Neural progenitor cell (in vitro differentiated cells): ENCODE data around the gene GLRA1. TPM values are rescaled to one million over a fixed set of nuclear protein-coding genes. Genes with fewer than 3 reads are reported as not detected.

Experiments used
- DNase-seq: peaks from one replicate; pipeline ENCODE4 v3.0.0-alpha.2; 2016; ENCODE audit warnings: low spot score
- H2AFZ ChIP-seq: fragments of 200-600 bp; sonication (generic); replicated peaks from 2 replicates; pipeline ENCODE4 v1.6.1; 2016; ENCODE audit warnings: antibody characterized with exemption
- H3F3A ChIP-seq: fragments of 200-600 bp; sonication (generic); 2 replicates; pipeline ENCODE4 v1.6.1; 2016; ENCODE audit warnings: antibody characterized with exemption, low read depth
- H3K27ac ChIP-seq: fragments of 200-600 bp; sonication (generic); 2 replicates; pipeline ENCODE4 v1.5.1; 2016; ENCODE audit warnings: mild to moderate bottlenecking
- H3K27me3 ChIP-seq: fragments of 200-600 bp; sonication (generic); 2 replicates; pipeline ENCODE4 v1.6.1; 2016; ENCODE audit warnings: mild to moderate bottlenecking, moderate library complexity
- H3K36me3 ChIP-seq: fragments of 200-600 bp; sonication (generic); 2 replicates; pipeline ENCODE4 v1.5.1; 2016
- H3K4me1 ChIP-seq: fragments of 200-600 bp; sonication (generic); 2 replicates; pipeline ENCODE4 v1.6.1; 2016; ENCODE audit warnings: mixed run types
- H3K4me2 ChIP-seq: fragments of 200-600 bp; sonication (generic); 2 replicates; pipeline ENCODE4 v1.6.1; 2016
- H3K4me3 ChIP-seq: fragments of 200-600 bp; sonication (generic); 2 replicates; pipeline ENCODE4 v1.5.1; 2016
- H3K79me2 ChIP-seq: fragments of 200-600 bp; sonication (generic); 2 replicates; pipeline ENCODE4 v1.6.1; 2016; ENCODE audit warnings: low read depth
- H3K9ac ChIP-seq: fragments of 200-600 bp; sonication (generic); 2 replicates; pipeline ENCODE4 v1.6.1; 2016
- H3K9me3 ChIP-seq: fragments of 200-600 bp; sonication (generic); 2 replicates; pipeline ENCODE4 v1.5.1; 2016; ENCODE audit warnings: low read depth
- H4K20me1 ChIP-seq: fragments of 200-600 bp; sonication (generic); 2 replicates; pipeline ENCODE4 v1.6.1; 2016; ENCODE audit warnings: low read depth
- H3K27ac Mint-ChIP-seq: 3 replicates; pipeline ENCODE4 v1.8.0; 2021; ENCODE audit warnings: mixed read lengths
- H3K27me3 Mint-ChIP-seq: 2 replicates; pipeline ENCODE4 v1.8.0; 2022; ENCODE audit warnings: low read depth, mild to moderate bottlenecking, inconsistent platforms, moderate library complexity, mixed read lengths; ENCODE audit not compliant: insufficient read depth
- H3K36me3 Mint-ChIP-seq: 3 replicates; pipeline ENCODE4 v1.8.0; 2021; ENCODE audit warnings: mixed read lengths
- H3K4me1 Mint-ChIP-seq: 3 replicates; pipeline ENCODE4 v1.8.0; 2021; ENCODE audit warnings: mixed read lengths
- H3K4me3 Mint-ChIP-seq: 3 replicates; pipeline ENCODE4 v1.8.0; 2021; ENCODE audit warnings: mild to moderate bottlenecking, moderate library complexity, mixed read lengths
- H3K9me3 Mint-ChIP-seq: 3 replicates; pipeline ENCODE4 v1.8.0; 2020; ENCODE audit warnings: mixed read lengths
- CTCF ChIP-seq: fragments of 200-600 bp; sonication (generic); IDR thresholded peaks from 2 replicates; pipeline ENCODE4 v1.5.1; 2017; ENCODE audit warnings: antibody characterized with exemption, mild to moderate bottlenecking
- EZH2 ChIP-seq: fragments of 200-600 bp; sonication (generic); IDR thresholded peaks from 2 replicates; pipeline ENCODE4 v1.6.1; 2017; ENCODE audit warnings: antibody characterized with exemption, mild to moderate bottlenecking, moderate library complexity
- EZH2phosphoT487 ChIP-seq: fragments of 200-600 bp; sonication (generic); IDR thresholded peaks from 2 replicates; pipeline ENCODE4 v1.6.1; 2017; ENCODE audit warnings: antibody characterized with exemption
- total RNA-seq: library from RNA; depleted of rRNA; stranded (reverse); fragments of >200 nt; gene quantifications from 2 replicates; pipeline ENCODE4 v1.2.3, GENCODE V29; 2015; ENCODE audit warnings: low replicate concordance

GLRA1 gene
- total RNA-seq, 1 donor from 2014 or later: not detected

- H3K4me1 Mint-ChIP-seq: peaks cover 36% of the 10 kb centered on the region
- H3K9me3 Mint-ChIP-seq: no peaks in the 10 kb centered on the region
- Histone ChIP-seq H3K4me2 (peak overlapping the region; percentile 51), H3F3A (peaks cover 21% of the 10 kb centered on the region), H4K20me1 (peaks cover 57% of the 10 kb centered on the region), H3K9ac (no peak overlapping the region), H3K4me3 (no peak overlapping the region), H3K27ac (no peak overlapping the region), H3K79me2 (no peaks in the 10 kb centered on the region), H3K4me1 (peaks cover 13% of the 10 kb centered on the region), H3K36me3 (no peaks in the 10 kb centered on the region), H2AFZ (no peak overlapping the region), H3K27me3 (peaks cover 99% of the 10 kb centered on the region), H3K9me3 (no peaks in the 10 kb centered on the region)
- no peak overlapping the region for H3K27ac Mint-ChIP-seq
- DNase-seq: peak; percentile 92
- peak overlapping the region; percentile 9 for H3K4me3 Mint-ChIP-seq
- H3K27me3 Mint-ChIP-seq: peaks cover 49% of the 10 kb centered on the region
- H3K36me3 Mint-ChIP-seq: no peaks in the 10 kb centered on the region
- no peak for TF ChIP-seq CTCF
- TF ChIP-seq EZH2: peak; percentile 19
- TF ChIP-seq EZH2phosphoT487: peak; percentile 100
Measured at GRCh38 chr5:151917904-151918303, 6.7 kb downstream of the GLRA1 start.

GRCh38 chr5:151913425-151913824 is 11.2 kb downstream of the GLRA1 start:
- H3K4me2 ChIP-seq: no peak overlapping the region
- no peaks in the 10 kb centered on the region for H3K36me3 ChIP-seq
- no peak overlapping the region for H3K9ac ChIP-seq
- Mint-ChIP-seq H3K27me3 (peaks cover 36% of the 10 kb centered on the region), H3K4me1 (peaks cover 40% of the 10 kb centered on the region), H3K27ac (no peak overlapping the region), H3K36me3 (no peaks in the 10 kb centered on the region), H3K4me3 (no peak overlapping the region), H3K9me3 (no peaks in the 10 kb centered on the region)
- H3F3A ChIP-seq: peaks cover 19% of the 10 kb centered on the region
- H3K4me3 ChIP-seq: no peak overlapping the region
- H3K4me1 ChIP-seq: peaks cover 16% of the 10 kb centered on the region
- H4K20me1 ChIP-seq: peaks cover 21% of the 10 kb centered on the region
- H3K79me2 ChIP-seq: no peaks in the 10 kb centered on the region
- H3K27ac ChIP-seq: no peak overlapping the region
- H3K27me3 ChIP-seq: peaks cover 99% of the 10 kb centered on the region
- no peak for TF ChIP-seq EZH2phosphoT487
- no peak for TF ChIP-seq CTCF
- TF ChIP-seq EZH2: no peak
- no peak for DNase-seq
- H2AFZ ChIP-seq: no peak overlapping the region
- no peaks in the 10 kb centered on the region for H3K9me3 ChIP-seq

- no peak for DNase-seq
- no peaks in the 10 kb centered on the region for H3K36me3 Mint-ChIP-seq
- peaks cover 38% of the 10 kb centered on the region for H3K27me3 Mint-ChIP-seq
- Histone ChIP-seq H2AFZ (no peak overlapping the region), H3K36me3 (no peaks in the 10 kb centered on the region), H4K20me1 (peaks cover 19% of the 10 kb centered on the region), H3K9me3 (no peaks in the 10 kb centered on the region), H3K4me1 (peaks cover 8% of the 10 kb centered on the region), H3F3A (peaks cover 10% of the 10 kb centered on the region), H3K9ac (no peak overlapping the region), H3K4me2 (no peak overlapping the region), H3K27ac (no peak overlapping the region), H3K79me2 (no peaks in the 10 kb centered on the region), H3K4me3 (no peak overlapping the region), H3K27me3 (peaks cover 100% of the 10 kb centered on the region)
- no peaks in the 10 kb centered on the region for H3K9me3 Mint-ChIP-seq
- no peak overlapping the region for H3K27ac Mint-ChIP-seq
- TF ChIP-seq EZH2phosphoT487 (no peak), CTCF (no peak), EZH2 (no peak)
- peaks cover 31% of the 10 kb centered on the region for H3K4me1 Mint-ChIP-seq
- no peak overlapping the region for H3K4me3 Mint-ChIP-seq
Measured at GRCh38 chr5:151912360-151912759, 12.3 kb downstream of the GLRA1 start.
